ENCODE results near the gene ADGRA1. TPM values are rescaled to one million over a fixed set of nuclear protein-coding genes. Genes with fewer than 3 reads are reported as not detected.

The ADGRA1 gene
- total RNA-seq, 2 donors from 2014 or later = 0.10 to 0.56 TPM

- DNase-seq (ENCODE audit: low spot score) = no peak
- intact Hi-C loops (cut with DNase I) = no loop called here
Measured at GRCh38 chr10:133088956-133089800, 1.5 kb downstream of the ADGRA1 start.

- intact Hi-C loops (cut with DNase I) = no loop called here
- DNase-seq (ENCODE audit: low spot score) = no peak
Measured at GRCh38 chr10:133090101-133090500, 2.4 kb downstream of the ADGRA1 start.

DNA sequence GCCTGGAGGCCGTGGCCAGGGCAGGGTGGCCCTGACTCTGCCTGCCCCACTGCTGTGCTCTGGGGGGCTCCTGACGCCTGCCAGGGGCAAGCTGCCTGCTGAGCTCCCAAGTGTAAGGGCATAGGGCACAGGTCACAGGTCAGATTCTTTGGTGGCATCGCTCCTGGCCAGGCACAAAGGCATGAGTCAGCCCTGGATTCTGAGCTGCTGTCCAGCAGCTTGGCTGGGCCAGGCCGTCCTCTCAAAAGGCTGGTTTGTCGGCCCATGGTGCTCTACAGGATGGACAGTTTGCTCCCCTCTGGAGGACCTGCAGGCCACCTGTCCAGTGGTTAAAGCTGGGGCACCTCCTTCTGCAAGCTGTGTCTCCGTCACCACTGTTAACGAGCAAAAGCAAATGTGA is 2.9 kb downstream of the ADGRA1 start:
- no peak for DNase-seq (ENCODE audit: low spot score)
- intact Hi-C loops (cut with DNase I) = no loop called here

DNA sequence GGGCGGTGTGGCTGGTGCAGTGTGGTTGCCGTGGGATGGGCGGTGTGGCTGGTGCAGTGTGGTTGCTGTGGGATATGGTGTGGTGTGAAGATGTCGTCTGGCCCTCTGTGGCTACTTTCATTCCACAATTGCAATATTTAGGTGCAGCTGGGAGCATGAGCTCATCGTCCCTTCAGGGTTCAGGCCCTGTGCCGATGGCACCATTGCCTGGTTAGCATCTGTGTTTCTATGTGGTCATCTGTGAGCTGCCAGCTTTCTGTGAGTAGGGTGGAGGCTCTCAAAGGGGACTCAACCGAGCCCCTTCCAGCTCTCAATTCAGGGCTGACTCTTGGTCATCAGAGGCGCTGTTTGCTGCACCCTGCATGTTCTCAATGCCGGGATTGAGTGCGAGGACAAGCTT is 3.6 kb downstream of the ADGRA1 start:
- intact Hi-C loops (cut with DNase I) = no loop called here
- DNase-seq (ENCODE audit: low spot score) = no peak

- no peak for DNase-seq (ENCODE audit: low spot score)
- intact Hi-C loops (cut with DNase I) = no loop called here
Measured at GRCh38 chr10:133093291-133093690, 5.6 kb downstream of the ADGRA1 start.

GRCh38 chr10:133094286-133094685 is 6.6 kb downstream of the ADGRA1 start:
- DNase-seq (ENCODE audit: low spot score) = no peak
- intact Hi-C loops (cut with DNase I) = no loop called here

DNA sequence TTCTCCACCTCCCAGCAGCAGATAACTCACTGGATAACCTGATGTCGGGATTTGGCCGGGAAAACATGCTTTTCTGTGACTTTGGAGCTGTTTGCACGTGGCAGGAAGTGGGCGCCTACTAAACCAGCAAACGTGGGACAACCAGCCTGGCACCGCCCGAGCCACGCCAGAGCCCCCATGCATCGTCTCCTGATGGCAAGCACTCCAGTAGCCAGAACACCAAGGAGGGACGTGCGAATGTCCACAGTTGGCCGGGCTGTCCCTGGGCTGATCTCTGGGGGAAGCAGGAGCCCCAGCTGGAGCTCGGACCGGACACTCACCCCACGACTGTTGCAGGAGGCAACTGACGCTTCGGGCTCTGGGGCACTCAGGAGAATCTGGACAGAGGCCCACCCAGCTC is 7.1 kb downstream of the ADGRA1 start:
- no peak for DNase-seq (ENCODE audit: low spot score)
- intact Hi-C loops (cut with DNase I) = no loop called here

DNA sequence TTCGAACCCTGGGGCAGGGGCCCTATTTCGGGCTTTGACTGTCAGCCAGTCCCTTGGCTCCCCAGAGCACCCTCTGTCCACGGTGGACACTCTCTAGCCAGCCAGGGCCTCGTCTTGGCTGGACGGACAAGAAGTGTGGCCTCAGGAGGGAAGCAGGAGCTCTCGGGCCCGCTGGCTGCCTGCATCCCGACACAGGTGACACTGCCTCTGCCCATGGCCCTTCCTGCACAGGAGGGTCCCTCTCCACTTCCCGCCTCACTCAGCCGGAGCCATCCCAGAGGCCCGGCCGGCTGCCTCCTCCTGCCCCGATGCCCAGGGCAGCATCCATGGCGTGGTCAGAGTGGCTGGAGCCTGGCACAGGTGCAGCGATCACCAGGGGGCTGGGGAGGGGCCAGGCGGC is 7.9 kb downstream of the ADGRA1 start:
- no peak for DNase-seq (ENCODE audit: low spot score)
- intact Hi-C loops (cut with DNase I) = no loop called here

DNA sequence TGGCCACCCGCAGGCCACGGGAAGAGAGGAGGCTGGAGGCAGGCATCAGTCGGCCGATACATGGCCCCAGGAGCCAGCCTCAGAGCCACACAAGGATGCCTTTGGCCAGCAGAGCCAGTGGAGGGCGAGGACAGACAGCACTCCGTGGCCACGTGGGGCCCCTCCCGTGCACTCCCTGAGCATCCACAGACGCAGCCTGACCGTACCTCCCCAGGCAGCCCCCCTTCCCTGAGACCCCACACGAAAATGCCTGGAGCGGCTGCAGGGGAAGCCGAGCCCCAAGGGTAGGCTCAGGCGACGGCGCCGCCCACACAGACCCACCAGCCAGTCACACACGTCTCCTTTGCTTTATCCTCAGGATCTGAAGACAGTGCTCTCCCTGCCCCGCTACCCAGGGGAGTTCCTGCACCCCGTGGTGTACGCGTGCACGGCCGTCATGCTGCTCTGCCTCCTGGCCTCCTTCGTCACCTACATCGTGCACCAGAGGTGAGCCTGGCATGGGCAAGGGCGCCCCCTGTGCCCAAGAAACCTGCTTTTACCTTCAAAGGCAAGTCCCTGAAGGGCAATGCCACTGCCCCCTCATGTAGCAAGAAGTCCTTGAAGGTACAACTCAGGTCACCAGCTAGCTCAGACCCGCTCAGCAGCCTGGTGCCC is 9.0 kb downstream of the ADGRA1 start:
- DNase-seq (ENCODE audit: low spot score) = no peak
- intact Hi-C loops (cut with DNase I) = loop anchor here in 1 of 2 donors (1.0 kb wide), 1 partner anchor 31 kb away; no protein-coding TSS in a partner anchor

- intact Hi-C loops (cut with DNase I) = no loop called here
- no peak for DNase-seq (ENCODE audit: low spot score)
Measured at GRCh38 chr10:133097418-133097817, 9.7 kb downstream of the ADGRA1 start.

DNA sequence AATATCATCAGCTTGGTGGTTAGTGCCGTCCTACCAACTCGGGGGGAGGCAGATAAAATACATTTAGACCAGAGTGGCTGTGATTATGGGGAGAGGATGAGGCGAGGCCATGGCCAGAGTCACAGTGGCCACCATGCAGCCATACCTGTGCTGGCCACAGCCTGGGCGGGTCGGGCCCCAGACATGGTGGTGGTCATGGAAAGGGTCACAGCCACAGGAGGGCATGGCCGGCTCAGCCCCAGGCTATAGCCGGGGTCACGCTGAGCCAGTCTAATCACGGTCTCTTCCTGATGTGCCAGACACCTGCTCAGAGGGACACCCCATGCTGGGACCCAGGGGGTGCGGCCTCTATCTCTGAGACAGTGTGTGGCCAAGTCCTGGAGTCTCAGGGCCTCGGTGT is 10.2 kb downstream of the ADGRA1 start:
- intact Hi-C loops (cut with DNase I) = no loop called here
- DNase-seq (ENCODE audit: low spot score) = no peak

- DNase-seq (ENCODE audit: low spot score) = no peak
- intact Hi-C loops (cut with DNase I) = no loop called here
Measured at GRCh38 chr10:133098426-133099124, 10.9 kb downstream of the ADGRA1 start.

DNA sequence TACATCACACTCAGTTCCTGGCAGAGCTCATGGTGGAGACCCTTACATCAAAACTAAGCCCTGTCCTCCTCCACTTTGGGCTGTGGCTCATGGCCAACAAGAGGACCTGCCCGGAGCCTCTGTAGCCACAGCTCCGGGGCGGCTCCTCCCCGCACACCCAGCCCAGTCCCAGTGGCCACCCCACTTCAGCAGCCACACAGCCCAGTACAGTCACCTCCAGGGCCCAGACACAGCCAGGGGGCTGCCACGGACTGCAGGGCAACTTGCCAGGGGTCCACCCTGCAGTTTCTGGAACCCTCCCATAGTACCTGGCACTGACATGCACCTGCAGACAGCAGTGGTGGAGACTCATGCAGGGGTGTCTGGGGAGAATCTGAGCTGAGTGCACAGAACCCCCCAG is 11.8 kb downstream of the ADGRA1 start:
- intact Hi-C loops (cut with DNase I) = no loop called here
- no peak for DNase-seq (ENCODE audit: low spot score)

- intact Hi-C loops (cut with DNase I) = no loop called here
- no peak for DNase-seq (ENCODE audit: low spot score)
Measured at GRCh38 chr10:133100186-133100585, 12.5 kb downstream of the ADGRA1 start.

DNA sequence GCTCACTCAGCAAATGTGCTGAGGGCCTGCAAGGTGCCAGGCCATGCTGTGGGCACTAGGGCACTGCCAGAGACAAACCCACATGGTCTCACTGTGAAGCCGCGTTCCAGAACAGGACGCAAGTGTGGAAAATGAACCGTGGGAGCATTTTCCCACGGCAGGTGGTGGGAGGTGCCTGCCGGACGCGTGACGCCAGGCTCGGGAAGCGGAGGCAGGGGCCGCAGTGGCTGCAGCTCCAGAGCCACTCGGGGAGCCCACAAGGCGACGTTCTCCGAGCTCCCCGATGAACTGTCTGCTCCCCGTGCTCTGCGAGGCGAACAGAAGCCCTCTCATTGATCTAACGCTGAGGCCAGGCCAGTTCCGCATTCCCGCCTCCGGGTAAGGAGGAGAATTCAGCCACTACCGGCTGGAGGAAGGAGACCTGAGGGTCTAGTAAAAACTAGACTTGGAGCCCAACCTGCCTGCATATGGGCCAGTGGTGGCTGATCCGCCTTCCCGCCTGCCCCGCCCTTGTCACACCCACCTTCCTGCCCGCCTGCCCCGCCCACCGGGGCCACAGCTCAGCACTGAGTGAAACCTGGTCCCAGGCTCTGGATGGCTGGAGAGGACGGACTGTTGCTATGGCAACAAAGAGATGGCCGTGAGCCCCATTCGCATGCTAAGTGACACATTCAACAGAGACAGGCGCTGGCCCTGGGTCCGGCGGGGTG is 13.1 kb downstream of the ADGRA1 start:
- no peak for DNase-seq (ENCODE audit: low spot score)
- intact Hi-C loops (cut with DNase I) = no loop called here

GRCh38 chr10:133101416-133101810 is 13.7 kb downstream of the ADGRA1 start:
- no peak for DNase-seq (ENCODE audit: low spot score)
- intact Hi-C loops (cut with DNase I) = no loop called here

DNA sequence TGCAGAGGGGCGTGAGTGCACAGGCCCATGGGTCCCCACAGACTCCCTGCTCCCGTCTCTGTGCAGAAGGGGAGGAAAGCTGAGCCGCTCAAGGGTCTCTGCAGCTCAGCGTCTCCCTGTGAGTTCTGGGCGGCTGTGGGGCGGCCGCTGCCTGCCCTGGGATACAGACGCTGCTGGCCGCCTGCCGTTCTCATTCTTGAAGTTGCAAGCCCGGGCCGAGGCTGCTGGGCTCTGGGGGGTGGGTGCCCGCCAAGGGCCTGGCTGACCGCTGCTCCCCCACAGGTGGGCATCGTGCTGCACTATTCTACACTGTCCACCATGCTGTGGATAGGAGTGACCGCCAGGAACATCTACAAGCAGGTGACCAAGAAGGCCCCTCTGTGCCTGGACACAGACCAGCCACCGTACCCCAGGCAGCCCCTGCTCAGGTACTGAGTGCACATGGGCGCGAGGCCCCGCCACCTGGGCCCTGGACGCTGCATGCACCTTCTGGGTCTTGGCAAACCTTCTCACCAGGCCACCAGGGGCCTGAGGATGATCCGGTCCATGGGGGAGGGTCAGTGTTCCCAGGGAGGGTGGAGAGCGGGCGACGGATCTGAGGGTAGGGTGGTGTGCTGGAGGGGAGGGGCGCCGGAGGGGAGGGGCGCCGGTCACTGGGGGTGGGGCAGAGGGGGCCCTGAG is 14.8 kb downstream of the ADGRA1 start:
- no peak for DNase-seq (ENCODE audit: low spot score)
- intact Hi-C loops (cut with DNase I) = no loop called here

GRCh38 chr10:133103311-133103910 is 15.7 kb downstream of the ADGRA1 start:
- intact Hi-C loops (cut with DNase I) = no loop called here
- DNase-seq (ENCODE audit: low spot score) = no peak

Measured in posterior vena cava (tissue), 2 donors.